ENCODE data around the gene OR13F1.
"Not testable (repeated sequence)": the region's sequence is repeated elsewhere in the genome, so short reads cannot be mapped to it uniquely, and the experiment has no call there.

Gene OR13F1, protein sequence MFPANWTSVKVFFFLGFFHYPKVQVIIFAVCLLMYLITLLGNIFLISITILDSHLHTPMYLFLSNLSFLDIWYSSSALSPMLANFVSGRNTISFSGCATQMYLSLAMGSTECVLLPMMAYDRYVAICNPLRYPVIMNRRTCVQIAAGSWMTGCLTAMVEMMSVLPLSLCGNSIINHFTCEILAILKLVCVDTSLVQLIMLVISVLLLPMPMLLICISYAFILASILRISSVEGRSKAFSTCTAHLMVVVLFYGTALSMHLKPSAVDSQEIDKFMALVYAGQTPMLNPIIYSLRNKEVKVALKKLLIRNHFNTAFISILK

DNA sequence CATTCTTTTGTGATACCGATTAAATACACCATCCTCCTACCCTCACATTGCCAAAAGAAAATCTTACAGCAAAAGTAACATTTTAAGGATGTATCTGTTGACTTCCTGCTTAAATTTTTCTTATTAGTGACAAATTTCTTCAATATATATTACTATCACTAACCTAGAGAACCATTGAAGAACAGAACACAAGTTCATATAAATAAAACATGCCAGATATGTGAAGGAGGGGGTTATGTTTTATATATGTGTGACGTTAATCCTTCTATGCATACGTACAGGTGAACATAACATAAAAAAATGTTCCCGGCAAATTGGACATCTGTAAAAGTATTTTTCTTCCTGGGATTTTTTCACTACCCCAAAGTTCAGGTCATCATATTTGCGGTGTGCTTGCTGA, at the start of gene OR13F1:
Gene OR13F1, plus strand, starts transcription at position 301 of the 400 bp plus-strand sequence. Its CDS starts 0 bp downstream, at position 301.
- no peak for DNase-seq

DNA sequence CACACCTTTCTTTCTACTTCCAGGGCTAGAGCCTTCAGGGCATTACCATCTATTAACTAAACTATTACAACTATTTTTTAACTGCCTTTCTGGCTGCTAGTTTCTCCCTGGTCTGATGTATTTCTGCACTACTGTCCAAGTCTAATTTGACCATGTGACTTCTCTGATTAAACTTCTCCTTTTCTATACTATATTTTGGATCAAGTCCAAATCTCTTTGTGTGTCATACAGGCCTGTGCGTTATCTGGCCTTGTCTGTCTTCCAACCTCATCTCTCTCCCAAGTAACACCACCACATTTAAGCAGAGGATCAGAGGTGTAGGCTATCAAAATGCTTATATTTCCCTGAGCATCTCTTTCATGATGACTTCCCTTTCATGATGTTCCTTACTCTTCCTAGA, 47.2 kb upstream of the OR13F1 start:
- no peak for DNase-seq

GRCh38 chr9:104463864-104464263, 40.2 kb upstream of the OR13F1 start:
- no peak for DNase-seq

DNA sequence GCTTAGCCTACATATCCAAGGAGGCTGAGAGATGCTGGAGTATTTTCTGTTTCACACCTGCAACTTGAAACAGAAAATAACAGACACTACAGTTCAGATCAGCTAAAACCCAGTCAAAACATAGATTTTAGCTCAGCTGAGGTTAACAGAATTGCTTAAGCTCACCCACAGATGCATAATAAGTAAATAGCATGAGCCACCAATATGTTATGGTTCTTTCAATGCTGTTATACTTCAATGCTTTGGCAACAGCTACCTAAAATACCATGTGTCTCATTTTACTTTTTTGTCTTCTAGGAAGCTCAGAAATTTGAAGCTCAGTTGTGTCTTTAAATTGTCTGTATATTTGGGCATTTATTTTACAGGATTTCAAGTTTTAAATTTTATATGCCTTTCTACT, 35.8 kb upstream of the OR13F1 start:
- no peak for DNase-seq

GRCh38 chr9:104482921-104483570, 21.0 kb upstream of the OR13F1 start:
- no peak for DNase-seq

GRCh38 chr9:104485014-104485413, 19.0 kb upstream of the OR13F1 start:
- no peak for DNase-seq

GRCh38 chr9:104494808-104495207, 9.3 kb upstream of the OR13F1 start:
- DNase-seq = peak; percentile 58

DNA sequence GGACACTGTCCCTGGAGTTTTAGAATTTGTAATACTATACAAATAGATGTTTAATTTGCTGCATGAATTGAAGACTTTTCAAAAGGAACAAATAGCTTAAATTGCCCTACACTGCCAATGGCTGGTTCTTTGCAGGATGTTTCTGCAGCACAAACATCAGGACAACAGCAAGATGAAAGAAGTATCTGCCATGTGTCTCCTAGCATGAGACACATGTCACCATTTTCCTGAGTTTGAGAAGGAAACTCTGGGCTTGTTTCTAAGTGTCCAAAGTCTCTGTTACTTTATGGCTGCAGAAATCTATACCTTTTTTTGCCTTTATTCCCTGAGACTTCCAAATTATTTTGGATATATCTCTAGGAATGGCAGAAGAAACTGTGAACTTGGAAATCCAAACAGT, 623 bp upstream of the OR13F1 start:
- DNase-seq = no peak

DNA sequence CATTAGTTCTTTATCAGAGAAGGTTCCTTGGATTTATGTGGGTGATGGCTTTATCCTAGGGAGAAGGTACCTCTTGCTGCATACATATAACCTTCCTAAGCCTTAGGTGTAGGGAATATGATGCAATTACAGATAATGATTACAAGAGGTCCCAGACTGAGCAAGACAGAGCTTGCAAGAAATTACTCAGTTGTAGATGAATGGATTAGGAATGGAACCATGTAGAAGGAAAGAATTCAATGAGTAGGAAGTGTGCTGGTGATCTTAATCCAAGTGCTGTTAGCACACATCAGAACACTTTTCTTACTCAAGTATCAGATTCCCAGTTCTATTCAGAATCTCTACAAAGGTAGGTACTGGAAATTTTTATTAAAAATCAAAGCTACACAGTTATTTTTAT, 2.5 kb downstream of the OR13F1 start:
- no peak for DNase-seq

DNA sequence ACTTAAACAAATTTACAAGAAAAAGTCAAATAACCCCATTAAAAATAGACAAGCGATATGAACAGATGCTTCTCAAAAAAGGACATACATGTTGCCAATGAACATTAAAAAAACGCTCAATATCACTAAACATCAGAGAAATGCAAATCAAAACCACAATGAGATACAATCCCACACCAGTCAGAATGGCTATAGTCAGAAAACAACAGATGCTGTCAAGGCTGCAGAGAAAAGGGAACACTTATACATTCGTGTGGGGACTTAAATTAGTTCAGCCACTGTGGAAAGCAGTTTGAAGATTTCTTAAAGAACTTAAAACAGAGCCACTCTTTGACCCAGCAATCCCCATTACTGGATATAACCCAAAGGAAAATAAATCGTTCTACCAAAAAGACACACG, 10.8 kb downstream of the OR13F1 start:
- DNase-seq = no peak

DNA sequence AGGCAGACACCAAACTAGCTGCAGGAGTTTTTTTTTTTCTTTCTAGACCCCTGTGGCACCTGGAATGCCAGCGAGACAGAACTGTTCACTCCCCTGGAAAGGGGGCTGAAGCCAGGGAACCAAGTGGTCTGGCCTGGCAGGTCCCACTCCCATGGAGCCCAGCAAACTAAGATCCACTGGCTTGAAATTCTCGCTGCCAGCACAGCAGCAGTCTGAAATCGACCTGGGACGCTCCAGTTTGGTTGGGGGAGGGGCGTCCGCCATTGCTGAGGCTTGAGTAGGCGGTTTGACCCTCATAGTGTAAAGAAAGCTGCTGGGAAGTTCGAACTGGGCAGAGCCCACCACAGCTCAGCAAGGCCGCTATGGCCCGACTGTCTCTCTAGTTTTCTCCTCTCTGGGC, 16.2 kb downstream of the OR13F1 start:
- DNase-seq = not testable (repeated sequence)

- no peak for DNase-seq
These were observed 23.0 kb downstream of the OR13F1 start, which contains the start of gene OR13C4 for GRCh38 chr9:104527109-104527508. OR13C4 (minus strand) TSS chr9:104527209; CDS start chr9:104527209, 0 bp downstream.

DNA sequence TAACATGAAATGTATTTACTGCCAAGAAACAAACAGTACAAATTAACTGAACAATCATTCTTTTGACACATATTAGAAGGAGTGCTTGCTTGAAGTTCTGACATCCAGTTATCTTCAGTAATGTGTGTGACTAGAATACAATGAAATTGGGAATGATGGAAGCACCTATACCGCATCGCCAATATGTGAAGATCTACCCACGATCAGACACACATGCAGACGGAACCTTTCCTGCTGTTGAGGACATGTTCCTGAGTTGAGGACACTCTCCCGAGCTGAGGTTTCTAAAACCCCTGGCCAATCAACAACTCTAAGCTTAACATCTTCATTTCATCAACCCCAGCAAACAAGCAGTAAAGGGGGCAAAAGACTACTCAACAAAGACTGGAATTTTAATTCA, 32.7 kb downstream of the OR13F1 start, which contains the start of gene OR13C3:
Gene OR13C3, minus strand, starts transcription at position 101 of the 400 bp plus-strand sequence. CDS start 133 bp downstream, outside the sequence.
- DNase-seq = no peak

- DNase-seq = no peak
These were observed 35.2 kb downstream of the OR13F1 start for GRCh38 chr9:104539275-104539674.

DNA sequence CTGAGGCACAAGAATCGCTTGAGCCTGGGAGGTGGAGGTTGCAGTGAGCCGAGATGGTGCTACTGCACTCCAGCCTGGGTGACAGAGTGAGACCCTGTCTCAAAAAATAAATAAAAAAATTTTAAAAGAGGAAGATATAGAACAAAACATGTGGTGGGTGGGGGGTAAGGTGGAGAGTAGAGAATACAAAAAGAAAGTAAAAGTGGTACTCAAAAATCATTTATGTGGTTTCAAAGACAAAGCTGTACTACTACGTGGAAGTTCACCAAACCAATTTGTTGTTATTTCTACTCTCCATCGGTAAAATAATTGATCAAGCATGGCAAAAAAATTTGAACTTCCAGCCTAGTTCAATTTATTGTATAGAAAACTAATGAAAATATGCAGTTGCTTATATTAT, 40.6 kb downstream of the OR13F1 start:
- DNase-seq = no peak

DNA sequence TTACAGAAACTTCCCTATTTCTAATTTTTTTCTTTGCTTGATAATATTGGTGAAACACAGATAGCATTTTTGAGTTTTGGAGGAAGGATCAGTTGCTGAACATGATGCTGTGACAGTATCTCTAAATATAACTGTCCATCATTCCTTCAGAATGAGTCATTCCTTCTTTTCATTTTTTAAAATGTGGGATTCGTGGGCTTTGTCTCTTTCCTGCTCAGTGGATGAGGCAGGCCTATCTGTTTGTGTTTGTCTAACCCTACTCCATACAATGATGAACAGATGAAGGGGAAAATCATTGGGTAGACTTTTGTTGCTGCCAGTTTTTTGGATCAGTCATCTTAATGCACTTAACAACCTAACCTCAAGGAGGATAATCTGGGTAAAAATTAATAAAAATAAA, 49.2 kb downstream of the OR13F1 start:
- DNase-seq = no peak
